GM19351 (cell line): ENCODE results near the gene APOD.

ENCODE experiments used
- ATAC-seq: cut with Tn5 transposase; IDR thresholded peaks from one replicate; pipeline ENCODE4 v1.9.1; 2021; ENCODE audit warnings: mild to moderate bottlenecking, moderate library complexity; ENCODE audit not compliant: unreplicated experiment

APOD gene

GRCh38 chr3:195531683-195532082 lies 52.1 kb downstream of the APOD start:
- ATAC-seq = no peak

- no peak for ATAC-seq
These were observed 57.2 kb downstream of the APOD start for GRCh38 chr3:195526492-195526891.

GRCh38 chr3:195524171-195524896 lies 59.4 kb downstream of the APOD start:
- no peak for ATAC-seq

- no peak for ATAC-seq
These were observed 61.3 kb downstream of the APOD start for GRCh38 chr3:195522254-195523023.
